HEK293 (cell line): ENCODE measurements around the gene FAM181A.
A peak's percentile ranks its signal among the peaks of the same experiment; 100 is the strongest.

ENCODE experiments used
- CTCF ChIA-PET: fragments of 350-600 bp; formaldehyde crosslinking; extraction: SDS; loops from one replicate; lab custom pipeline; 2021; ENCODE audit warnings: antibody characterized with exemption; lab: Yijun Ruan, JAX
- POLR2A ChIA-PET: fragments of 300-600 bp; formaldehyde crosslinking; extraction: SDS; loops from one replicate; lab custom pipeline; 2020; ENCODE audit warnings: antibody characterized with exemption, inconsistent platforms; lab: Yijun Ruan, JAX
- H3K27ac ChIP-seq: fragments of 200-500 bp; sonication (Bioruptor generic); 2 replicates; pipeline ENCODE4 v1.5.1; 2014; ENCODE audit warnings: low read depth, low read length, control low read depth, inconsistent platforms; ENCODE audit errors: extremely low read depth
- H3K36me3 ChIP-seq, 2 experiments: fragments of 200-500 bp in 1 of 2; sonication (Bioruptor generic) in 1 of 2; 1 replicate in 1 of 2; 2 replicates in 1 of 2; pipeline ENCODE4 v1.5.1; 2014 to 2017; ENCODE audit warnings: inconsistent platforms in 2 of 2, low read length in 2 of 2; ENCODE audit not compliant: control insufficient read depth in 2 of 2, insufficient read depth in 1 of 2
- H3K4me1 ChIP-seq: fragments of 200-500 bp; sonication (Bioruptor generic); 2 replicates; pipeline ENCODE4 v1.5.1; 2014; ENCODE audit warnings: mild to moderate bottlenecking, low read length, inconsistent platforms; ENCODE audit not compliant: control insufficient read depth, insufficient read depth
- H3K4me3 ChIP-seq: 2 replicates; pipeline ENCODE4 v1.5.1; 2011; ENCODE audit warnings: low read depth, mild to moderate bottlenecking, control low read depth, low read length, moderate library complexity
- H3K9me3 ChIP-seq: fragments of 200-500 bp; sonication (Bioruptor generic); 2 replicates; pipeline ENCODE4 v1.5.1; 2014; ENCODE audit warnings: low read depth, low read length, inconsistent platforms; ENCODE audit not compliant: control insufficient read depth, insufficient read depth
- GLI4 ChIP-seq: fragments of 450-650 bp; formaldehyde crosslinking; IDR thresholded peaks from 2 replicates; pipeline ENCODE4 v1.5.1; 2016; ENCODE audit warnings: missing biosample characterization, missing genetic modification characterization
- GLIS1 ChIP-seq: fragments of 450-650 bp; formaldehyde crosslinking; IDR thresholded peaks from 2 replicates; pipeline ENCODE4 v1.5.1; 2016; ENCODE audit warnings: missing biosample characterization, missing genetic modification characterization
- GLIS2 ChIP-seq: fragments of 450-650 bp; formaldehyde crosslinking; IDR thresholded peaks from 2 replicates; pipeline ENCODE4 v1.5.1; 2016; ENCODE audit warnings: missing biosample characterization, missing genetic modification characterization
- KLF16 ChIP-seq: fragments of 450-650 bp; formaldehyde crosslinking; IDR thresholded peaks from 2 replicates; pipeline ENCODE4 v1.5.1; 2017; ENCODE audit warnings: missing biosample characterization, missing genetic modification characterization
- SALL2 ChIP-seq: fragments of 450-650 bp; formaldehyde crosslinking; IDR thresholded peaks from 2 replicates; pipeline ENCODE4 v1.5.0; 2017; ENCODE audit warnings: missing biosample characterization, mild to moderate bottlenecking, missing genetic modification characterization, borderline replicate concordance
- SP7 ChIP-seq: fragments of 450-650 bp; formaldehyde crosslinking; IDR thresholded peaks from 2 replicates; pipeline ENCODE4 v1.5.1; 2016; ENCODE audit warnings: missing biosample characterization, missing genetic modification characterization
- TCF7L2 ChIP-seq: IDR thresholded peaks from 2 replicates; pipeline ENCODE4 v1.6.1; 2011; ENCODE audit warnings: low read depth, mild to moderate bottlenecking, inconsistent platforms, low read length, moderate library complexity, borderline replicate concordance
- ZBTB20 ChIP-seq: fragments of 450-650 bp; formaldehyde crosslinking; IDR thresholded peaks from 2 replicates; pipeline ENCODE4 v1.5.1; 2016; ENCODE audit warnings: missing biosample characterization, missing genetic modification characterization
- ZFHX2 ChIP-seq: fragments of 450-650 bp; formaldehyde crosslinking; conservative IDR thresholded peaks from 2 replicates; pipeline ENCODE4 v1.5.1; 2016; ENCODE audit warnings: missing biosample characterization, missing genetic modification characterization
- ZIC2 ChIP-seq: fragments of 450-650 bp; formaldehyde crosslinking; IDR thresholded peaks from 2 replicates; pipeline ENCODE4 v1.5.1; 2016; ENCODE audit warnings: missing biosample characterization, missing genetic modification characterization
- ZNF140 ChIP-seq: fragments of 450-650 bp; formaldehyde crosslinking; IDR thresholded peaks from 2 replicates; pipeline ENCODE4 v1.5.1; 2016; ENCODE audit warnings: missing biosample characterization, missing genetic modification characterization
- ZNF169 ChIP-seq: fragments of 450-650 bp; formaldehyde crosslinking; IDR thresholded peaks from 2 replicates; pipeline ENCODE4 v1.5.1; 2016; ENCODE audit warnings: missing biosample characterization, missing genetic modification characterization
- ZNF221 ChIP-seq: fragments of 450-650 bp; formaldehyde crosslinking; IDR thresholded peaks from 2 replicates; pipeline ENCODE4 v1.5.1; 2017; ENCODE audit warnings: missing biosample characterization, missing genetic modification characterization, borderline replicate concordance
- ZNF335 ChIP-seq: fragments of 450-650 bp; formaldehyde crosslinking; conservative IDR thresholded peaks from 2 replicates; pipeline ENCODE4 v1.5.1; 2016; ENCODE audit warnings: missing biosample characterization, missing genetic modification characterization
- ZNF544 ChIP-seq: fragments of 450-650 bp; formaldehyde crosslinking; IDR thresholded peaks from 2 replicates; pipeline ENCODE4 v1.5.0; 2017; ENCODE audit warnings: missing biosample characterization, missing genetic modification characterization
- ZNF555 ChIP-seq: fragments of 450-650 bp; formaldehyde crosslinking; conservative IDR thresholded peaks from 2 replicates; pipeline ENCODE4 v1.5.1; 2017; ENCODE audit warnings: missing biosample characterization, mild to moderate bottlenecking, missing genetic modification characterization, inconsistent platforms
- ZNF610 ChIP-seq: fragments of 450-650 bp; formaldehyde crosslinking; IDR thresholded peaks from 2 replicates; pipeline ENCODE4 v1.5.1; 2016; ENCODE audit warnings: missing biosample characterization, missing genetic modification characterization, borderline replicate concordance
- ZNF76 ChIP-seq: fragments of 450-650 bp; formaldehyde crosslinking; IDR thresholded peaks from 2 replicates; pipeline ENCODE4; 2016; ENCODE audit warnings: low read depth, missing biosample characterization, missing genetic modification characterization, borderline replicate concordance
- TF ChIP-seq, protein P1 (sequence below): fragments of 450-650 bp; formaldehyde crosslinking; IDR thresholded peaks from 2 replicates; pipeline ENCODE4 v1.5.1; 2016; ENCODE audit warnings: missing biosample characterization, missing genetic modification characterization
- TF ChIP-seq, protein P2 (sequence below): fragments of 450-650 bp; formaldehyde crosslinking; IDR thresholded peaks from 2 replicates; pipeline ENCODE4 v1.5.1; 2016; ENCODE audit warnings: missing biosample characterization, missing genetic modification characterization, borderline replicate concordance
- TF ChIP-seq, protein P3 (sequence below): fragments of 450-650 bp; formaldehyde crosslinking; IDR thresholded peaks from 2 replicates; pipeline ENCODE4 v1.5.1; 2016; ENCODE audit warnings: missing biosample characterization, missing genetic modification characterization
- TF ChIP-seq, protein P4 (sequence below): fragments of 450-650 bp; formaldehyde crosslinking; IDR thresholded peaks from 2 replicates; pipeline ENCODE4 v1.5.1; 2017; ENCODE audit warnings: missing biosample characterization, missing genetic modification characterization

The FAM181A gene

DNA sequence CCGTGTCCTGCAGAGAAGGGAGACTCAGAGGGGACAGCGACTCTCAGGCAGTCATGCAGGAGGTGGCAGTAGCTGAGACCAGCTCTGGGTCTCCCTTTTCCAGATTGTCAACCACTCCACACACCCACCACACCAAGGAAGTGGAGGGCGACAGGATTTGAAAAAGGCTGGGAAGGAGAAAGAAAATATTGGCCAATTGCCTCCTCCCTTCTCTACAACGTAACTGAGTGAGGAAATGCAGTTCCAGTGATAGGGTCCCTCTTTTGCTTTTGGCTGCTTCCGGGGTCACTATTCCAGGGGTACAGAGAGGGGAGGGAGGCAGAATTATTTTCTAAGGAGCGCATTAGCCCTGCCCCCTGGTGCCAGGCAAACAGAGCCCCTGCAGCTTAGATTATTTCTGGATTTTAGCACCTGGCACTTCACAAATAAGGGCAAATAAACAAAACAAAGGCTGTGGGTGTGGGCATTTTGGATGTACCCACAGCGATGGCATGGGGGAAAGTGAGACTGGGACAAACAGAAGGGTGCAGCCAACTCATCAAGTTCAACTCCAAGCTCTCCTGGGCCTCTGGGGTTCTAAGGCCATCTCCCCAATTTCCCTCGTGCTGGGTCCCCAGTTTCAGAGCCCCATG, 28.8 kb downstream of the FAM181A start:
- Histone ChIP-seq H3K36me3 (no peaks in the 10 kb centered on the region), H3K9me3 (no peaks in the 10 kb centered on the region), H3K4me3 (no peak overlapping the region), H3K4me1 (peaks cover 6% of the 10 kb centered on the region), H3K27ac (no peak overlapping the region)
- POLR2A ChIA-PET, result no interaction called here
- CTCF ChIA-PET, result interaction anchor here (0.5 to 0.9 kb wide), 6 partner anchors 12 to 211 kb away, joined by 3 to 5 read pairs (median 3); no protein-coding TSS in a partner anchor
- TF ChIP-seq ZBTB20 (tag by site-specific recombination) (no peak), ZFHX2 (tag by site-specific recombination) (peak; percentile 53)

DNA sequence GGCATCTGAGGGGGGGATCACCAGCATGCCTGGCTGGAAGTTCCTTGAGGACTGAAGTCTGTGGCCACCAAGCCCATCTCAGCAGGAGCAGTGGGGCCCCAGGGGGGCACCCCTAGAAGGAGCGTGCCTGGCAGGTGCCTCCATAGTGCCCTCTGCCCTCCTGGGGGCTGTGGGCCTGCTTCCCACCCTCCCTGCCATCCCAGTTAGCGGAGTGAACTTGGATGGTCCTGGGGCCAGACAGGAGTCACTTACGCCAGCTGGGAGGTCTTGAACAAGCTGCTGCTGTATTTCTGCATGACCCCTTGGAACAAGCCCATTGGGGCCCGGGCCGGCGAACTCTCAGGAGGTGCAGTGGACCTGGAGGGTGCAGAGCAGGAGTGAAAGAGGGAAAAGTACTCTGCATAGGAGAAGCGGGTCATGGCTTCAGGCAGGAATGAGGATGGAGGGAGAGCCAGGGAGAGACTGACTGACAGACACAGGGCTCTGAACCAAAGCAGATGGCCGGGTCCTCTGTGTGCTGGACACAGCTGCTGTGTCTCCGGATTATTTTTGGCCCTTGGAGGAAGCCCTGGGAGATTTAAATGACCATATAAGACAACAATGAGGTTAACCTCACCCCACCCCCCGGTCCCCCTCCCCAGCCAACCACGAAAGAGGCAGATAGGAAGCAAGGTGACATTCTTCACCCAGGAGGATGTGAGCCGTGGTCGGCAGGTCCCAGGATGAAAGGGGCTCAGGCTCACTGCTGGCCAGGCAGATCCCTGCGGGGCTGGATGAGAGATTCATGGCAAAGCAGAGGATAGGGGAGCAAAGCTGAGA, 29.6 kb downstream of the FAM181A start:
- Histone ChIP-seq H3K27ac (no peak overlapping the region), H3K4me3 (no peak overlapping the region), H3K4me1 (peaks cover 6% of the 10 kb centered on the region), H3K9me3 (no peaks in the 10 kb centered on the region), H3K36me3 (no peaks in the 10 kb centered on the region)
- POLR2A ChIA-PET, result no interaction called here
- CTCF ChIA-PET, result interaction anchor here (0.5 to 0.9 kb wide), 3 partner anchors 21 to 212 kb away, joined by 3 to 5 read pairs (median 4); no protein-coding TSS in a partner anchor
- TF ChIP-seq, protein P1, sequence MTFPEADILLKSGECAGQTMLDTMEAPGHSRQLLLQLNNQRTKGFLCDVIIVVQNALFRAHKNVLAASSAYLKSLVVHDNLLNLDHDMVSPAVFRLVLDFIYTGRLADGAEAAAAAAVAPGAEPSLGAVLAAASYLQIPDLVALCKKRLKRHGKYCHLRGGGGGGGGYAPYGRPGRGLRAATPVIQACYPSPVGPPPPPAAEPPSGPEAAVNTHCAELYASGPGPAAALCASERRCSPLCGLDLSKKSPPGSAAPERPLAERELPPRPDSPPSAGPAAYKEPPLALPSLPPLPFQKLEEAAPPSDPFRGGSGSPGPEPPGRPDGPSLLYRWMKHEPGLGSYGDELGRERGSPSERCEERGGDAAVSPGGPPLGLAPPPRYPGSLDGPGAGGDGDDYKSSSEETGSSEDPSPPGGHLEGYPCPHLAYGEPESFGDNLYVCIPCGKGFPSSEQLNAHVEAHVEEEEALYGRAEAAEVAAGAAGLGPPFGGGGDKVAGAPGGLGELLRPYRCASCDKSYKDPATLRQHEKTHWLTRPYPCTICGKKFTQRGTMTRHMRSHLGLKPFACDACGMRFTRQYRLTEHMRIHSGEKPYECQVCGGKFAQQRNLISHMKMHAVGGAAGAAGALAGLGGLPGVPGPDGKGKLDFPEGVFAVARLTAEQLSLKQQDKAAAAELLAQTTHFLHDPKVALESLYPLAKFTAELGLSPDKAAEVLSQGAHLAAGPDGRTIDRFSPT (tag by site-specific recombination), result no peak
- TF ChIP-seq SALL2 (tag by site-specific recombination) (no peak), ZNF169 (tag by site-specific recombination) (no peak), GLIS2 (peak; percentile 65), ZIC2 (tag by site-specific recombination) (peak; percentile 94), TCF7L2 (no peak), ZNF140 (tag by site-specific recombination) (no peak), GLI4 (tag by site-specific recombination) (no peak), ZNF544 (tag by site-specific recombination) (no peak), ZNF76 (tag by site-specific recombination) (no peak), ZNF610 (tag by site-specific recombination) (no peak), ZNF221 (tag by site-specific recombination) (no peak), ZNF335 (tag by site-specific recombination) (no peak), KLF16 (tag by site-specific recombination) (no peak), ZNF555 (no peak), GLIS1 (tag by site-specific recombination) (peak; percentile 91), SP7 (tag by site-specific recombination) (no peak)
- TF ChIP-seq, protein P2, sequence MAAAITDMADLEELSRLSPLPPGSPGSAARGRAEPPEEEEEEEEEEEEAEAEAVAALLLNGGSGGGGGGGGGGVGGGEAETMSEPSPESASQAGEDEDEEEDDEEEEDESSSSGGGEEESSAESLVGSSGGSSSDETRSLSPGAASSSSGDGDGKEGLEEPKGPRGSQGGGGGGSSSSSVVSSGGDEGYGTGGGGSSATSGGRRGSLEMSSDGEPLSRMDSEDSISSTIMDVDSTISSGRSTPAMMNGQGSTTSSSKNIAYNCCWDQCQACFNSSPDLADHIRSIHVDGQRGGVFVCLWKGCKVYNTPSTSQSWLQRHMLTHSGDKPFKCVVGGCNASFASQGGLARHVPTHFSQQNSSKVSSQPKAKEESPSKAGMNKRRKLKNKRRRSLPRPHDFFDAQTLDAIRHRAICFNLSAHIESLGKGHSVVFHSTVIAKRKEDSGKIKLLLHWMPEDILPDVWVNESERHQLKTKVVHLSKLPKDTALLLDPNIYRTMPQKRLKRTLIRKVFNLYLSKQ (tag by site-specific recombination), result no peak
- TF ChIP-seq, protein P3, sequence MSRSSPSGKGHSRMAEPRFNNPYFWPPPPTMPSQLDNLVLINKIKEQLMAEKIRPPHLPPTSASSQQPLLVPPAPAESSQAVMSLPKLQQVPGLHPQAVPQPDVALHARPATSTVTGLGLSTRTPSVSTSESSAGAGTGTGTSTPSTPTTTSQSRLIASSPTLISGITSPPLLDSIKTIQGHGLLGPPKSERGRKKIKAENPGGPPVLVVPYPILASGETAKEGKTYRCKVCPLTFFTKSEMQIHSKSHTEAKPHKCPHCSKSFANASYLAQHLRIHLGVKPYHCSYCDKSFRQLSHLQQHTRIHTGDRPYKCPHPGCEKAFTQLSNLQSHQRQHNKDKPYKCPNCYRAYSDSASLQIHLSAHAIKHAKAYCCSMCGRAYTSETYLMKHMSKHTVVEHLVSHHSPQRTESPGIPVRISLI (tag by site-specific recombination), result no peak
- TF ChIP-seq, protein P4, sequence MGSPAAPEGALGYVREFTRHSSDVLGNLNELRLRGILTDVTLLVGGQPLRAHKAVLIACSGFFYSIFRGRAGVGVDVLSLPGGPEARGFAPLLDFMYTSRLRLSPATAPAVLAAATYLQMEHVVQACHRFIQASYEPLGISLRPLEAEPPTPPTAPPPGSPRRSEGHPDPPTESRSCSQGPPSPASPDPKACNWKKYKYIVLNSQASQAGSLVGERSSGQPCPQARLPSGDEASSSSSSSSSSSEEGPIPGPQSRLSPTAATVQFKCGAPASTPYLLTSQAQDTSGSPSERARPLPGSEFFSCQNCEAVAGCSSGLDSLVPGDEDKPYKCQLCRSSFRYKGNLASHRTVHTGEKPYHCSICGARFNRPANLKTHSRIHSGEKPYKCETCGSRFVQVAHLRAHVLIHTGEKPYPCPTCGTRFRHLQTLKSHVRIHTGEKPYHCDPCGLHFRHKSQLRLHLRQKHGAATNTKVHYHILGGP (tag by site-specific recombination), result no peak
